Liver (tissue), 3 donors: ENCODE data around the gene TPST2.

ENCODE experiments used
- ATF3 ChIP-seq: IDR thresholded peaks from 2 replicates; pipeline ENCODE4 v1.6.1; 2016; ENCODE audit warnings: antibody characterized with exemption
- EGR1 ChIP-seq, 2 donors: IDR thresholded peaks; 2 replicates each; pipeline ENCODE4 v1.6.1; 2016 to 2018; ENCODE audit warnings: antibody characterized with exemption in 2 of 2, low read depth in 2 of 2
- HNF4G ChIP-seq: IDR thresholded peaks from 2 replicates; pipeline ENCODE4 v1.6.1; 2016; ENCODE audit warnings: antibody characterized with exemption
- RAD21 ChIP-seq, 2 donors: IDR thresholded peaks; 2 replicates each; pipeline ENCODE4 v1.6.1; 2016; ENCODE audit warnings: antibody characterized with exemption in 2 of 2, mild to moderate bottlenecking in 2 of 2
- REST ChIP-seq: IDR thresholded peaks from 2 replicates; pipeline ENCODE4 v1.6.1; 2016; ENCODE audit warnings: antibody characterized with exemption, mild to moderate bottlenecking
- TAF1 ChIP-seq: conservative IDR thresholded peaks from 2 replicates; pipeline ENCODE4 v1.6.1; 2016; ENCODE audit warnings: antibody characterized with exemption, mild to moderate bottlenecking
- YY1 ChIP-seq: IDR thresholded peaks from 2 replicates; pipeline ENCODE4 v1.6.1; 2016; ENCODE audit warnings: antibody characterized with exemption, mild to moderate bottlenecking
- TF ChIP-seq, protein P1 (sequence below): fragments of 150-350 bp; IDR thresholded peaks from 2 replicates; pipeline ENCODE4 v1.5.1; 2017; ENCODE audit warnings: improper control_type of control experiment, low read depth, low read length; ENCODE audit not compliant: missing input control
- donor health status: healthy.
- donor health status: healthy.

- TF ChIP-seq RAD21 (IDR thresholded peaks at IDR 0.05) (peak in 1 of 2 donors; percentile 24), ATF3 (no peak), REST (no peak), TAF1 (no peak), EGR1 (IDR thresholded peaks at IDR 0.05; ENCODE audit: low read depth in 2 of 2) (no peak), HNF4G (no peak), YY1 (no peak)
- TF ChIP-seq, protein P1, sequence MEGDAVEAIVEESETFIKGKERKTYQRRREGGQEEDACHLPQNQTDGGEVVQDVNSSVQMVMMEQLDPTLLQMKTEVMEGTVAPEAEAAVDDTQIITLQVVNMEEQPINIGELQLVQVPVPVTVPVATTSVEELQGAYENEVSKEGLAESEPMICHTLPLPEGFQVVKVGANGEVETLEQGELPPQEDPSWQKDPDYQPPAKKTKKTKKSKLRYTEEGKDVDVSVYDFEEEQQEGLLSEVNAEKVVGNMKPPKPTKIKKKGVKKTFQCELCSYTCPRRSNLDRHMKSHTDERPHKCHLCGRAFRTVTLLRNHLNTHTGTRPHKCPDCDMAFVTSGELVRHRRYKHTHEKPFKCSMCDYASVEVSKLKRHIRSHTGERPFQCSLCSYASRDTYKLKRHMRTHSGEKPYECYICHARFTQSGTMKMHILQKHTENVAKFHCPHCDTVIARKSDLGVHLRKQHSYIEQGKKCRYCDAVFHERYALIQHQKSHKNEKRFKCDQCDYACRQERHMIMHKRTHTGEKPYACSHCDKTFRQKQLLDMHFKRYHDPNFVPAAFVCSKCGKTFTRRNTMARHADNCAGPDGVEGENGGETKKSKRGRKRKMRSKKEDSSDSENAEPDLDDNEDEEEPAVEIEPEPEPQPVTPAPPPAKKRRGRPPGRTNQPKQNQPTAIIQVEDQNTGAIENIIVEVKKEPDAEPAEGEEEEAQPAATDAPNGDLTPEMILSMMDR: no peak
Observed at GRCh38 chr22:26632422-26633155, 42.7 kb upstream of the TPST2 start.
